Neural cell (in vitro differentiated cells): Measurements from ENCODE around the gene GAD2. TPM values are rescaled to one million over a fixed set of nuclear protein-coding genes. Genes with fewer than 3 reads are reported as not detected.

ENCODE experiments used
- H2AFZ ChIP-seq: fragments of 200-600, 300-800 bp; sonication (generic), shearing (Covaris generic); 2 replicates; pipeline ENCODE4 v1.6.0; 2014; ENCODE audit warnings: low read depth, mild to moderate bottlenecking, antibody characterized with exemption, low read length, moderate library complexity
- H3F3A ChIP-seq: fragments of 200-600 bp; shearing (Covaris generic); 2 replicates; pipeline ENCODE4 v1.6.1; 2016; ENCODE audit warnings: mild to moderate bottlenecking, moderate library complexity, mixed read lengths, antibody characterized with exemption, low read length; ENCODE audit not compliant: insufficient read depth, poor library complexity, severe bottlenecking
- H3K27ac ChIP-seq: fragments of 200-600, 300-800 bp; sonication (generic), shearing (Covaris generic); 2 replicates; pipeline ENCODE4 v1.5.1; 2014; ENCODE audit warnings: mild to moderate bottlenecking, low read length, moderate library complexity
- H3K27me3 ChIP-seq: fragments of 300-800, 200-600 bp; sonication (generic), shearing (Covaris generic); 2 replicates; pipeline ENCODE4 v1.6.0; 2014; ENCODE audit warnings: mild to moderate bottlenecking, low read depth, low read length, moderate library complexity; ENCODE audit not compliant: insufficient read depth
- H3K36me3 ChIP-seq: fragments of 300-800, 200-600 bp; sonication (generic), shearing (Covaris generic); 2 replicates; pipeline ENCODE4 v1.5.1; 2014; ENCODE audit warnings: mild to moderate bottlenecking, antibody characterized with exemption, low read length, moderate library complexity; ENCODE audit not compliant: insufficient read depth
- H3K4me2 ChIP-seq: fragments of 300-800, 200-600 bp; sonication (generic), shearing (Covaris generic); 2 replicates; pipeline ENCODE4 v1.6.0; 2014; ENCODE audit warnings: mild to moderate bottlenecking, low read length
- H3K4me3 ChIP-seq: fragments of 300-800, 200-600 bp; sonication (generic), shearing (Covaris generic); 2 replicates; pipeline ENCODE4 v1.5.1; 2014; ENCODE audit warnings: mild to moderate bottlenecking, low read length, moderate library complexity
- H3K79me2 ChIP-seq: fragments of 200-600 bp; shearing (Covaris generic); replicated peaks from 2 replicates; pipeline ENCODE4 v1.6.0; 2014; ENCODE audit warnings: mild to moderate bottlenecking, low read length, moderate library complexity; ENCODE audit not compliant: insufficient read depth
- H3K9ac ChIP-seq: fragments of 300-800, 200-600 bp; sonication (generic), shearing (Covaris generic); 2 replicates; pipeline ENCODE4 v1.6.1; 2016; ENCODE audit warnings: mild to moderate bottlenecking, low read length, mixed read lengths
- H3K9me2 ChIP-seq: fragments of 200-600 bp; shearing (Covaris generic); 2 replicates; pipeline ENCODE4 v1.6.1; 2016; ENCODE audit warnings: mild to moderate bottlenecking, low read length, mixed read lengths; ENCODE audit not compliant: insufficient read depth
- H3K9me3 ChIP-seq: fragments of 200-600, 300-800 bp; sonication (generic), shearing (Covaris generic); 2 replicates; pipeline ENCODE4 v1.6.1; 2016; ENCODE audit warnings: mild to moderate bottlenecking, mixed run types, low read length, moderate library complexity, mixed read lengths
- H4K20me1 ChIP-seq: fragments of 200-600 bp; shearing (Covaris generic); 2 replicates; pipeline ENCODE4 v1.6.1; 2016; ENCODE audit warnings: mild to moderate bottlenecking, mixed run types; ENCODE audit not compliant: insufficient read depth
- CTCF ChIP-seq: fragments of 450-650 bp; IDR thresholded peaks from 2 replicates; pipeline ENCODE4 v1.5.1; 2014; ENCODE audit warnings: antibody characterized with exemption, mild to moderate bottlenecking, moderate library complexity; ENCODE audit not compliant: poor library complexity, severe bottlenecking
- EP300 ChIP-seq: fragments of 450-650 bp; conservative IDR thresholded peaks from 2 replicates; pipeline ENCODE4 v1.6.1; 2014; ENCODE audit warnings: antibody characterized with exemption, mild to moderate bottlenecking, moderate library complexity; ENCODE audit not compliant: poor library complexity, severe bottlenecking
- EZH2 ChIP-seq: fragments of 200-600, 300-800 bp; shearing (Covaris generic), sonication (generic); IDR thresholded peaks from 2 replicates; pipeline ENCODE4 v1.6.1; 2014; ENCODE audit warnings: antibody characterized with exemption, low read length, borderline replicate concordance, mild to moderate bottlenecking; ENCODE audit not compliant: insufficient read depth, poor library complexity, severe bottlenecking
- MXI1 ChIP-seq: fragments of 450-650 bp; conservative IDR thresholded peaks from 2 replicates; pipeline ENCODE4 v1.6.1; 2014; ENCODE audit warnings: antibody characterized with exemption, mild to moderate bottlenecking; ENCODE audit not compliant: poor library complexity, severe bottlenecking
- POLR2AphosphoS5 ChIP-seq: IDR thresholded peaks from 2 replicates; pipeline ENCODE4 v1.6.1; 2012
- RAD21 ChIP-seq: fragments of 450-650 bp; conservative IDR thresholded peaks from 2 replicates; pipeline ENCODE4 v1.6.1; 2014; ENCODE audit warnings: antibody characterized with exemption, mild to moderate bottlenecking, moderate library complexity
- REST ChIP-seq: IDR thresholded peaks from 2 replicates; pipeline ENCODE4 v1.6.1; 2012; ENCODE audit warnings: borderline replicate concordance
- SMC3 ChIP-seq: fragments of 450-650 bp; conservative IDR thresholded peaks from 2 replicates; pipeline ENCODE4 v1.6.1; 2014; ENCODE audit warnings: antibody characterized with exemption, mild to moderate bottlenecking, moderate library complexity; ENCODE audit not compliant: poor library complexity
- TAF1 ChIP-seq: IDR thresholded peaks from 2 replicates; pipeline ENCODE4 v1.6.1; 2012; ENCODE audit warnings: low read depth
- polyA plus RNA-seq: library from polyadenylated mRNA; depleted of rRNA; stranded (reverse); fragments of >200 nt; gene quantifications from 2 replicates; pipeline ENCODE4 v1.2.3, GENCODE V29; 2014

Gene GAD2
- polyA plus RNA-seq, 1 donor from 2014 or later, result 192 TPM

- no peaks in the 10 kb centered on the region for H3K27me3 ChIP-seq
- H2AFZ ChIP-seq, result no peak overlapping the region
- no peak overlapping the region for H3K4me2 ChIP-seq
- H3K9ac ChIP-seq, result no peak overlapping the region
- no peak overlapping the region for H3K4me3 ChIP-seq
- H3K9me3 ChIP-seq, result no peaks in the 10 kb centered on the region
- no peaks in the 10 kb centered on the region for H4K20me1 ChIP-seq
- H3K9me2 ChIP-seq, result no peaks in the 10 kb centered on the region
- TF ChIP-seq RAD21 (no peak), SMC3 (no peak), EZH2 (no peak)
- no peaks in the 10 kb centered on the region for H3K36me3 ChIP-seq
- H3F3A ChIP-seq, result no peaks in the 10 kb centered on the region
- H3K79me2 ChIP-seq, result no peaks in the 10 kb centered on the region
- no peak overlapping the region for H3K27ac ChIP-seq
Observed at GRCh38 chr10:26194275-26194674, 22.3 kb upstream of the GAD2 start.

DNA sequence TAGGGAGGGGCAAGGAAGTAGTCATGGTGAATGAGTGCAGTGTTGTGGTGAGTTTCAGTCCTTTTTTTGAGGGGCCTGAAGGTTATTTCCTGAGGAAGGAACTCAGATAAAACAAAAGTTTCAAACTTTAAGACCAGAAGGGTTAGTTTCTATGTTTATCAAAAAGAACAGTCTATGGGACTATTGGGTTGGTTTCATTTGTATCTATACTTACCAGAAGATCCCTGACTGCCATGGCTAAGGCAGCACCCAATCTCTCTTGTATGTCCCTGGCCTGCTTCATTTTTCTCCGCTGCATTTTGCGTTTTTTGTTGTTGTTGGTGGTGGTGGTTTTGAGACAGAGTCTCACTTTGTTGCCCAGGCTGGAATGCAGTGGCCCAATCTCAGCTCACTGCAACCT lies 19.3 kb upstream of the GAD2 start:
- no peak overlapping the region for H3K9ac ChIP-seq
- no peaks in the 10 kb centered on the region for H3K9me3 ChIP-seq
- H3F3A ChIP-seq, result no peaks in the 10 kb centered on the region
- no peak overlapping the region for H3K4me3 ChIP-seq
- no peaks in the 10 kb centered on the region for H3K79me2 ChIP-seq
- H3K9me2 ChIP-seq, result no peaks in the 10 kb centered on the region
- H3K27ac ChIP-seq, result no peak overlapping the region
- H3K36me3 ChIP-seq, result no peaks in the 10 kb centered on the region
- TF ChIP-seq TAF1 (no peak), SMC3 (no peak), EZH2 (no peak), POLR2AphosphoS5 (no peak), CTCF (no peak), MXI1 (no peak), EP300 (no peak), RAD21 (no peak), REST (no peak)
- H3K27me3 ChIP-seq, result no peaks in the 10 kb centered on the region
- no peak overlapping the region for H3K4me2 ChIP-seq
- H2AFZ ChIP-seq, result no peak overlapping the region
- no peaks in the 10 kb centered on the region for H4K20me1 ChIP-seq

DNA sequence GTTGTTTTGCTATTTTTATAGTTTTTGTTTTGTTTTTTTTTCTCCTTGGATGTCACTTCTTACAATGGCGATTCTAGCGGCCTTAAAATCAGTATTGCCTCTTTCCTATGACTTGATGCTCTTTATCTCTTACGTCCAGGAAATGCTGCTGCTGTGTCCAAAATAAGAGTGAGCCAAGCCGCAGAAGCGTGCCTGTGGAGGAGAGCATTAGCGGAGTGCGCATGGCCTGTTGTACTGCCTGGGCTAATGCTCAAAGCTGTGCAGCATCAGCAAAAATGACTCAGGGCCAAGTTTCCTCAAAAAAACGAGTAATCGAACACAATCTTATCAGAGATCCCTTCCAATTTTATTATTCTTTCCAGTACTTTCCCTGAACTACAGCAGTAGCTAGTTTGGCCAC lies 18.5 kb upstream of the GAD2 start:
- no peaks in the 10 kb centered on the region for H3K9me2 ChIP-seq
- no peaks in the 10 kb centered on the region for H3K9me3 ChIP-seq
- no peaks in the 10 kb centered on the region for H3K79me2 ChIP-seq
- H3K27me3 ChIP-seq, result no peaks in the 10 kb centered on the region
- H3F3A ChIP-seq, result no peaks in the 10 kb centered on the region
- H3K36me3 ChIP-seq, result no peaks in the 10 kb centered on the region
- TF ChIP-seq EP300 (no peak), CTCF (no peak), REST (no peak), RAD21 (no peak), TAF1 (no peak), POLR2AphosphoS5 (no peak)
- no peak overlapping the region for H3K4me3 ChIP-seq
- no peak overlapping the region for H3K27ac ChIP-seq
- H2AFZ ChIP-seq, result no peak overlapping the region
- H3K9ac ChIP-seq, result no peak overlapping the region
- H4K20me1 ChIP-seq, result no peaks in the 10 kb centered on the region
- H3K4me2 ChIP-seq, result no peak overlapping the region
